ENCODE data around the gene FRMD3. TPM values are rescaled to one million over a fixed set of nuclear protein-coding genes. Genes with fewer than 3 reads are reported as not detected.

The FRMD3 gene
- total RNA-seq, 4 donors from 2014 or later = 2.2 to 5.8 (median 4.4) TPM

- DNase-seq (ENCODE audit: low spot score in 2 of 2) = no peak
- intact Hi-C loops (cut with DNase I; ENCODE audit: low total_unique reads) = no loop called here
- 76 to 77% methylated on average over 3 of the region's 3 CpGs for WGBS, 2 donors
- no peak overlapping the region for H3K4me3 ChIP-seq (ENCODE audit: low read depth, poor library complexity, severe bottlenecking)
- TF ChIP-seq CTCF (IDR thresholded peaks at IDR 0.05) = no peak
- TF ChIP-seq POLR2A (IDR thresholded peaks at IDR 0.05) = no peak
These were observed 252.6 kb downstream of the FRMD3 start for GRCh38 chr9:83285445-83286225.

GRCh38 chr9:83284746-83285145, 253.5 kb downstream of the FRMD3 start:
- TF ChIP-seq CTCF (IDR thresholded peaks at IDR 0.05) (no peak), POLR2A (IDR thresholded peaks at IDR 0.05) (no peak)
- intact Hi-C loops (cut with DNase I; ENCODE audit: low total_unique reads) = no loop called here
- WGBS, 2 donors = 79 to 85% methylated on average over 5 of the region's 5 CpGs
- no peak for DNase-seq (ENCODE audit: low spot score in 2 of 2)
- H3K4me3 ChIP-seq (ENCODE audit: low read depth, poor library complexity, severe bottlenecking) = no peak overlapping the region

- intact Hi-C loops (cut with DNase I; ENCODE audit: low total_unique reads) = no loop called here
- WGBS, 2 donors = 93 to 95% methylated on average over 2 of the region's 2 CpGs
- TF ChIP-seq POLR2A (IDR thresholded peaks at IDR 0.05) = no peak
- TF ChIP-seq CTCF (IDR thresholded peaks at IDR 0.05) = no peak
These were observed 254.7 kb downstream of the FRMD3 start for GRCh38 chr9:83283528-83283927.

GRCh38 chr9:83281306-83282255, 256.6 kb downstream of the FRMD3 start:
- no peak overlapping the region for H3K4me3 ChIP-seq (ENCODE audit: low read depth, poor library complexity, severe bottlenecking)
- no peak for DNase-seq (ENCODE audit: low spot score in 2 of 2)
- 19 to 24% methylated on average over 7 of the region's 7 CpGs for WGBS, 2 donors
- intact Hi-C loops (cut with DNase I; ENCODE audit: low total_unique reads) = no loop called here
- TF ChIP-seq POLR2A (IDR thresholded peaks at IDR 0.05) (no peak), CTCF (IDR thresholded peaks at IDR 0.05) (no peak)

More at GRCh38 chr9:83283528-83283927, 254.7 kb downstream of the FRMD3 start:
- no peak overlapping the region for H3K4me3 ChIP-seq (ENCODE audit: low read depth, poor library complexity, severe bottlenecking)
- no peak for DNase-seq (ENCODE audit: low spot score in 2 of 2)

- 51 to 68% methylated on average over 2 of the region's 2 CpGs for WGBS, 2 donors
- H3K4me3 ChIP-seq (ENCODE audit: low read depth, poor library complexity, severe bottlenecking) = no peak overlapping the region
- DNase-seq (ENCODE audit: low spot score in 2 of 2) = no peak
- intact Hi-C loops (cut with DNase I; ENCODE audit: low total_unique reads) = no loop called here
- no peak for TF ChIP-seq CTCF (IDR thresholded peaks at IDR 0.05)
- TF ChIP-seq POLR2A (IDR thresholded peaks at IDR 0.05) = no peak
These were observed 257.4 kb downstream of the FRMD3 start for GRCh38 chr9:83280790-83281189.

Measured in lower leg skin (tissue), 4 donors.